ENCODE measurements around the gene ITPRID2. TPM values are rescaled to one million over a fixed set of nuclear protein-coding genes. Genes with fewer than 3 reads are reported as not detected.

The ITPRID2 gene
- total and polyA plus RNA-seq, 10 of the 15 experiments (the other 5 are each of a cell fraction or from before 2014, with no cell fraction given), result 4.7 to 23.7 (median 13.1) TPM

GRCh38 chr2:181882246-181883020, 9.1 kb upstream of the ITPRID2 start:
- Histone ChIP-seq H4K20me1 (ENCODE audit: control insufficient read depth, insufficient read depth) (no peaks in the 10 kb centered on the region), H3K4me1 (ENCODE audit: control insufficient read depth, insufficient read depth, low read length) (no peaks in the 10 kb centered on the region), H3K4me3 (no peak overlapping the region), H3K79me2 (ENCODE audit: control insufficient read depth, insufficient read depth, low read length) (no peaks in the 10 kb centered on the region), H2AFZ (ENCODE audit: control insufficient read depth, low read depth, low read length) (no peak overlapping the region), H3K4me2 (ENCODE audit: control insufficient read depth, insufficient read depth) (no peak overlapping the region), H3K9ac (ENCODE audit: control insufficient read depth, insufficient read depth, low read length) (no peak overlapping the region), H3K9me3 (replicated peaks; ENCODE audit: control insufficient read depth, insufficient read depth, low read length) (no peaks in the 10 kb centered on the region), H3K27me3 (replicated peaks in 1 of 2; ENCODE audit: control insufficient read depth in 2 of 2, insufficient read depth in 2 of 2, low read length in 1 of 2) (peaks cover 0 to 2% of the 10 kb centered on the region in 2 experiments; a peak in 1 of 4 replicates), H3K27ac (ENCODE audit: control insufficient read depth, insufficient read depth) (no peak overlapping the region), H3K36me3 (ENCODE audit: control insufficient read depth in 2 of 2, insufficient read depth in 2 of 2, low read length in 1 of 2) (no peaks in the 10 kb centered on the region)
- ChIA-PET POLR2A (interaction anchor here (0.6 kb wide), 1 partner anchor 17 kb away, joined by 3 read pairs; no protein-coding TSS in a partner anchor), RAD21 (ENCODE audit: unreplicated experiment) (interaction anchor here (1.0 kb wide), 1 partner anchor 28 kb away, joined by 3 read pairs; no protein-coding TSS in a partner anchor), SMC1A (ENCODE audit: uncharacterized antibody, unreplicated experiment) (interaction anchor here (1.5 kb wide), 1 partner anchor 28 kb away, joined by 3 read pairs; no protein-coding TSS in a partner anchor), CTCF (interaction anchor here (0.8 to 1.5 kb wide), 3 partner anchors 22 to 142 kb away, joined by 3 to 7 read pairs (median 3); no protein-coding TSS in a partner anchor)
- no peak for FAIRE-seq
- DNase-seq (ENCODE audit: low read depth, low spot score), result no peak
- 20% methylated on average over 4 of the region's 4 CpGs for WGBS (ENCODE audit: insufficient coverage, insufficient replicate concordance, low lambda C conversion rate, missing lambda C conversion rate)
- BruUV-seq (replicated peaks), result no TSS peak
- TF ChIP-seq SMAD1 (IDR thresholded peaks at IDR 0.05; ENCODE audit: low read depth, partially characterized antibody), result no peak
- TF ChIP-seq RUNX3 (IDR thresholded peaks at IDR 0.05; ENCODE audit: low read length), result no peak
- TF ChIP-seq, protein P1, sequence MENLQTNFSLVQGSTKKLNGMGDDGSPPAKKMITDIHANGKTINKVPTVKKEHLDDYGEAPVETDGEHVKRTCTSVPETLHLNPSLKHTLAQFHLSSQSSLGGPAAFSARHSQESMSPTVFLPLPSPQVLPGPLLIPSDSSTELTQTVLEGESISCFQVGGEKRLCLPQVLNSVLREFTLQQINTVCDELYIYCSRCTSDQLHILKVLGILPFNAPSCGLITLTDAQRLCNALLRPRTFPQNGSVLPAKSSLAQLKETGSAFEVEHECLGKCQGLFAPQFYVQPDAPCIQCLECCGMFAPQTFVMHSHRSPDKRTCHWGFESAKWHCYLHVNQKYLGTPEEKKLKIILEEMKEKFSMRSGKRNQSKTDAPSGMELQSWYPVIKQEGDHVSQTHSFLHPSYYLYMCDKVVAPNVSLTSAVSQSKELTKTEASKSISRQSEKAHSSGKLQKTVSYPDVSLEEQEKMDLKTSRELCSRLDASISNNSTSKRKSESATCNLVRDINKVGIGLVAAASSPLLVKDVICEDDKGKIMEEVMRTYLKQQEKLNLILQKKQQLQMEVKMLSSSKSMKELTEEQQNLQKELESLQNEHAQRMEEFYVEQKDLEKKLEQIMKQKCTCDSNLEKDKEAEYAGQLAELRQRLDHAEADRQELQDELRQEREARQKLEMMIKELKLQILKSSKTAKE (IDR thresholded peaks at IDR 0.05; ENCODE audit: low read depth, poor library complexity, severe bottlenecking), result no peak
- no peak for TF ChIP-seq NKRF (conservative IDR thresholded peaks at IDR 0.05)
- TF ChIP-seq PAX8 (IDR thresholded peaks at IDR 0.05), result no peak
- no peak for TF ChIP-seq ATF7 (IDR thresholded peaks at IDR 0.05; ENCODE audit: low read depth)
- TF ChIP-seq POLR2A (IDR thresholded peaks at IDR 0.05; ENCODE audit: low read depth, low read length), result no peak
- no peak for TF ChIP-seq GATAD2B (conservative IDR thresholded peaks at IDR 0.05; ENCODE audit: low read depth)
- in situ Hi-C loops (cut with MboI), result no loop called here
- ATAC-seq, result no peak
- intact Hi-C loops (cut with micrococcal nuclease; ENCODE audit: unreplicated experiment), result no loop called here
